Retina (tissue), 1 donor: Measurements from ENCODE around the gene TRIL.

ENCODE experiments used
- DNase-seq: peaks from one replicate; pipeline ENCODE4 v3.0.0-alpha.2; 2016

TRIL gene

GRCh38 chr7:28983396-28984190 is 25.5 kb upstream of the TRIL start:
- DNase-seq = no peak

- DNase-seq = no peak
Measured at GRCh38 chr7:28981161-28981465, 23.0 kb upstream of the TRIL start.

- DNase-seq = no peak
Measured at GRCh38 chr7:28980451-28981160, 22.5 kb upstream of the TRIL start.

DNA sequence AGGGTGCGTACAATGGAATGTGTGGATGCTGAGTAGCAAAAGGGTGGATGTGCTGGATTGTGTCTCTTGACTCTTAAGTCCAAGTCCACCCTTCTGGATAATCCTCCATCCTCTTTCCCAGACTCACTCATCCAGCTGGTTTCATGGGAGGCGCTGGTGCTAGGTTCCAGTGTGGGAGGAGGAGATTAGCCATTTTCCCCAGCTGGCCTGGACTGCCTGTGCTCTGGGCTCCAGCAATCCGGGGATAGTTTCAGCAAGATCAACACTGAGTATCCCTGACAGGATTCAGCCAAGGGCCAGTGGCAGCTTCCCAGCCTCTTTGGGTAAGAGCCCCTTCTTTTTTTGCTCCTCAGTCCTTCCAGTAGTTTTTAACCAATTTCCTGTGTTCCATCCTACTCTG is 21.6 kb upstream of the TRIL start:
- DNase-seq = no peak

GRCh38 chr7:28977881-28978280 is 19.8 kb upstream of the TRIL start:
- DNase-seq = no peak

GRCh38 chr7:28976022-28976421 is 17.9 kb upstream of the TRIL start:
- DNase-seq = no peak

DNA sequence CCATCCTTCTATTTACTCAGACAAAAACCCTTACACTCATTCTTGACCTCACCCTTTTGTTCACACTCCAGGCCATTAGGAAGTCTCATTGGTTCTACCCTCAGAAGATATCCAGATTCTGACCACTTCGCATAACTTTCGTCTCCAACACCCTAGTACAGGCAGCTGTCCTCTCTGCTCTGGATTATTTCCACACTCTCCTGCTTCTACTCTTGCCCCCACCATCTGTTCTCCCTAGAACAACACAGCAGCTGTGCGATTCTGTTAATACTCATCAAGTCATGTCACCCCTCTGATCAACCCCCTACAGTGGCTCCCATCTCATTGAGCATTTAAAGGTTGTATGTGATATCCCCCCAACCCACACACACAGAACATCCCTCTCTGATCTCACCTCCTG is 15.5 kb upstream of the TRIL start:
- no peak for DNase-seq

DNA sequence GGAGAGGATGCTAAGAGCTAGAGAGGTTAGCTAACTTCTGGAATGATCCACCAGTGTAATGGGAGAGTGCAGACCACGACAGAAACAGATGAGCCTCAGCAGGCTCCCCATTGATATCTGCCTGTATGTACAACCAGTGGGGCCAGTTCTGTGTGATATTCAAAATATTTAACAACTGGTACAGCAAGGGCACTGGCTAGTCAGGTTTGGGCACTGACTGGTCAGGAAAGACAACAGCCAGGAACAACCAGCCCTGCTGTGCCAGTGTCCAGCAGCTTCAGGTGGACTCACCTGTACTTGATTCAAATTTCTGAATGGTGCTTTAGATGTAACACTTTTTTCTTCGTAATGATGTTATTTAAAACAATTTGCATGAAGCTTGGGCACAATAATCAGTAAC is 5.9 kb upstream of the TRIL start:
- no peak for DNase-seq

GRCh38 chr7:28961972-28962371 is 3.8 kb upstream of the TRIL start:
- no peak for DNase-seq

- no peak for DNase-seq
Measured at GRCh38 chr7:28960071-28960840, 2.1 kb upstream of the TRIL start.

GRCh38 chr7:28958980-28959347 is 834 bp upstream of the TRIL start:
- DNase-seq = no peak

- no peak for DNase-seq
Measured at GRCh38 chr7:28957751-28958234, 337 bp downstream of the TRIL start.

DNA sequence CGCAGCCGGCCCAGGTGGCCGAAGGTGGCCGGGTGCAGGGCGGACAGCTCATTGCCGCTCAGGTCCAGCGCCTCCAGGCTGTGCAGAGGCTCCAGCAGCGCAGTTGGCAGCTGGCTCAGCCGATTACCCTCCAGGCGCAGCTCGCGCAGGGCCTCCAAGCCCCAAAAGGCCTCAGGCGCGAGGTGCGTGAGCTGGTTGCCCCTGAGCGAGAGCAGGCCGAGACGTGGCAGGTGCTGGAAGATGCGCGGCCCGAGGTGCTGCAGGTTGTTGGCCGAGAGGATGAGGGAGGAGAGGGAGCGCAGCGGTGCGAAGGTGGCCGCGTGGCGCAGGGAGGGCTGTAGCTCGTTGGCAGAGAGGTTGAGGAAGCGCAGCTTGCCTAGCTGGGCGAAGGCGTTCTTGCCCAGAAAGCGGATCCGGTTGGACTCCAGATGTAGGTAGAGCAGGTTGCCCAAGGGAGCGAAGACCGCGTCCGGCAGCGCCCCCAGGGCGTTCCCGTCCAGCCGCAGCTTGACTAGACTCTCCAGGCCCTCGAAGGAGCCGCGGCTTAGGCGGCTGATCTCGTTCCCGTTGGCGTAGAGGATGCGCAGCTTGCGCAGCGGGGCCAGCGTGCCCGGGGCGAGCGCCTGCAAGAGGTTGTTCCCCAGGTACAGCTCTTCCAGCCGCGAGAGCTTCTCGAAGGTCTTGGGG is 923 bp downstream of the TRIL start:
- peak; percentile 86 for DNase-seq

DNA sequence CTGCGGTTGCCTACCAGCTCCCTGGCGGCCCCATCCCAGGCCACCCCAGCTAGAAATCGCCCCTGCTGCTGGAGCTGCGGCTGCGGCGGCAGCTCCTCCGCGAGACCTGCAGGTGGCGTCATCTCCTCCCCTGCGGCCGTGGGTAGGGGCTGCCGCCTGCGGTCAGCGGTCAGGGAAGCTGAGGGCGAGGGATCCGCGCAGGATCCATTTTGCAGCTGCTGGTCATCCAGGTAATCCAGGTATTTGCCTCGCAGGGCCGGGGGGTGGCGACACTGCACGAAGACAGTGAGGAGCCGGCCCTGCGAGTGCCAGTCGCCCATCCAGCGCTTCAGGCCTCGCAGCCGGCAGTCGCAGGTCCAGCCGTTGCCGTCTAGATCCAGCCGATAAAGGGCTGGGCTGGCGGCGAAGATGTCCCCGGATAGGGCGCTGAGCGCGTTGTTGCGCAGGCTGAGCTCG is 1.5 kb downstream of the TRIL start:
- DNase-seq = no peak

DNA sequence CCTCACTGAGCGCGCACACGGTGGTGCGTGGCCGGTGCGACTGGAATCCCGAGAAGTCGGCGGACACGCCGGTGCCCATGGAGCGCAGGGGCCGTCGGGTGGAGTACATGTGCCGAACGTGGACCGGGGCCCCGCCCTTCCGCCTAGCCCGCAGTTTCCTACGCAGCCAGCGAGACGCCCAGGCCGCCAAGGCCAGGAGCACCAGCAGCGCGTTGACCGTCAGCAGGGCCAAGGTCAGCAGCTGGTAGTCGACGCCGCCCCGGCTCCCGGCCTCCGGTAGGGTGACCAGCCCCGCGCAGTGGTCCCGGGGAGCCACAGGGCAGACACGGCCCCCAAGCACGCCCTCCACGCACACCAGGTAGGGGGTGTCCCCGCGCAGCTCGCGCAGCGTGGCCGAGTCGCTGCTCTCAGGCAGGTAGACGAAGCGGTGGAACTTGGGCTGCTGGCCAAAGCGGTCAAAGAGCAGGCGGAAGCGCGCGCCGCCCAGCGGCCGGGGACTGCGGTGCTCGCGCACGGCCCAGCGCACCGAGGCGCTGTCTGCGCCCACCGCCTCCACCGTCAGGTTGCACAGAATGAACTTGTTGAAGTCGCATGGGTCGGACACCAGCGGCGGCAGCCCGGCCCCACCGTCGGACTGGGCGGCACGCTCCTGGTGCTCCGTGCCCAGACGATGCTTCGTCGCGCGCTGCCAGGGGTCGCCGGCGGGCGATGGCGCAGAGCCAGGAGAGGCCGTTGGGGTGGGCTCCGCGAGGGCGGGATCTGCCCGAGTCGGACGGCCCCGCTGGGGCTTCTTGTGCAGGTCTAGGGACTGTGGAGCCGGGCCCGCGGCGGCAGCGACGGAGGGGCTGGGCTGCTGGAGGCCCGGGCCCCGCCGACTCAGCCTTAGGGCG is 2.2 kb downstream of the TRIL start:
- DNase-seq = peak; percentile 91

DNA sequence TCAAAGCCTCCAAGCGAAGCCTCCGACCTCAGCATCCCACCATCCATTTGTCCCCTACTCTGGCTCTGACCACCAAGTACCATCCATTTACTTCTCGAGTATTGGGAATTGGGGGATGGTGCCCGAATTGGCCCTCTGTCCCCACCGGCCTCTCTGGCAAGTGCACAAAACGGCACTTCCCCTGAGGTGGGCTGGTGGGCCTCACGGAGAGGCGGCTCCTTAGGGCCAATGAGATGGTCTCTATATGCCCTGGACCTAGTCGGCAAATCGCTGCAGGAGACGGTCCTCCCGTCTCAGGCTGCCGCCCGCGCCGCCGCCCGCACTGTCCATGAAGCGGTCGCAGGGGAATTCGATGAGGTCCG is 2.8 kb downstream of the TRIL start:
- DNase-seq = no peak

DNA sequence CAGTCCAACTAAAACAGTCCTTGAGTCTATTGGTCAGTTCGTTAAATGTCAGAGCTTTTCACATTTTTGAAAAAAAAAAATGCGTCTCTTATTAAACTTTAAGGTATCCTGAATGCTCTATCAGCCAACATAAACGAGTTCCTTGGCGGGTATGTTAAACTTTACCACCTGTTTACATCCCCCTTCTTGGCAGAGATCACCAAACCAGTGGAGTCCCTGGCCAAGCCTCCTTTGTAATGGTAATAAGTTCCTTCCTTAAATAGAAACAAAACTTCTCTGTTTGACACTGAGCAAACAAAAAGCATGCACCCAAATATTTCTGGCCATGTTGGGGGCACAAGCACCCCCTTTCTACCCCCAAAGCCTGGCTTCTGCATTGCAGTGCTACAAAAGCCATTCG is 3.2 kb downstream of the TRIL start:
- DNase-seq = no peak

- DNase-seq = no peak
Measured at GRCh38 chr7:28954471-28954870, 3.7 kb downstream of the TRIL start.

GRCh38 chr7:28953633-28954032 is 4.5 kb downstream of the TRIL start:
- no peak for DNase-seq

DNA sequence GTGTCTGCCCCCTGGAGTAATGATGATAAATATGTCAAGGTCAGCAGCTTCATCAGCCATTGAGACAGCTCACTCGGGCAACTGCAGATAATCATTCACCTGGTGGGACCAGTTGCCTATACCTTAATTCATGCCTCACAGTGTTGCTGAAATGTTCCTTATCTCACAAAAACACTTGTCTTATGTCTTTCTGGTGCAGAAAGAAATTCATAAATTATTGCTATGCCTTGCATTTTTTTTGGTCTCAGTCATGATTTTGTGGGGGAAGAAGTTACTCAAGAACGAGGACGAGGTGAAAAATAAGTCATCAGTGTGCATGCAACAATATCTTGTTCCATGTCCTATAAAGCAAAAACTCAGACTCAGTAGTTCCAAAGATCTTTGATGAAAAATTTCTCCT is 16.0 kb downstream of the TRIL start:
- DNase-seq = no peak

GRCh38 chr7:28941633-28942032 is 16.5 kb downstream of the TRIL start:
- no peak for DNase-seq

- no peak for DNase-seq
Measured at GRCh38 chr7:28940741-28941384, 17.3 kb downstream of the TRIL start.
